OCI-LY3 (cell line): ENCODE data around the gene PIEZO1.

Experiments
- H2AFZ ChIP-seq: fragments of 200-600, 300-600 bp; shearing (Covaris generic); 2 replicates; pipeline ENCODE4 v1.6.0; 2014; ENCODE audit warnings: antibody characterized with exemption, low read depth, low read length
- H3K27ac ChIP-seq: fragments of 200-600, 300-600 bp; sonication (generic); 2 replicates; pipeline ENCODE4 v1.5.1; 2014; ENCODE audit warnings: mild to moderate bottlenecking, low read length, moderate library complexity, mixed read lengths
- H3K27me3 ChIP-seq: fragments of 200-600, 300-600 bp; sonication (generic); 2 replicates; pipeline ENCODE4 v1.6.1; 2014; ENCODE audit warnings: low read depth, low read length, mixed read lengths
- H3K36me3 ChIP-seq: fragments of 200-600, 300-600 bp; sonication (generic); replicated peaks from 2 replicates; pipeline ENCODE3; 2014; ENCODE audit warnings: low read depth, low read length, mixed read lengths
- H3K4me1 ChIP-seq: fragments of 300-600, 200-600 bp; sonication (generic); 2 replicates; pipeline ENCODE4 v1.6.1; 2014; ENCODE audit warnings: low read length, mixed read lengths
- H3K4me2 ChIP-seq: fragments of 200-600, 300-600 bp; sonication (generic); 2 replicates; pipeline ENCODE4 v1.6.1; 2014; ENCODE audit warnings: low read length, mixed read lengths
- H3K4me3 ChIP-seq: fragments of 300-600, 200-600 bp; sonication (generic); 2 replicates; pipeline ENCODE4 v1.5.1; 2014; ENCODE audit warnings: antibody characterized with exemption, mild to moderate bottlenecking, low read length, moderate library complexity
- H3K79me2 ChIP-seq: fragments of 300-600, 200-600 bp; shearing (Covaris generic); 2 replicates; pipeline ENCODE4 v1.6.1; 2014; ENCODE audit warnings: mild to moderate bottlenecking, low read length, mixed read lengths
- H3K9ac ChIP-seq: fragments of 300-600, 200-600 bp; shearing (Covaris generic); 2 replicates; pipeline ENCODE4 v1.6.0; 2014; ENCODE audit warnings: mild to moderate bottlenecking, low read length, moderate library complexity
- H3K9me3 ChIP-seq: fragments of 200-600, 300-600 bp; shearing (Covaris generic); 2 replicates; pipeline ENCODE4 v1.6.1; 2014; ENCODE audit warnings: low read length, mixed read lengths; ENCODE audit not compliant: insufficient read depth
- H4K20me1 ChIP-seq: fragments of 200-600, 300-600 bp; sonication (generic); 2 replicates; pipeline ENCODE4 v1.6.1; 2016; ENCODE audit warnings: low read length, mixed read lengths; ENCODE audit not compliant: insufficient read depth
- CTCF ChIP-seq: fragments of 200-600, 300-600 bp; sonication (generic); IDR thresholded peaks from 2 replicates; pipeline ENCODE4 v1.5.1; 2014; ENCODE audit warnings: antibody characterized with exemption, low read length, low read depth
- EZH2phosphoT487 ChIP-seq: fragments of 200-600 bp; shearing (Covaris generic); IDR thresholded peaks from 2 replicates; pipeline ENCODE4 v1.6.1; 2018; ENCODE audit warnings: antibody characterized with exemption, mixed run types, low read depth

The PIEZO1 gene

GRCh38 chr16:88755745-88756443, 29.1 kb downstream of the PIEZO1 start:
- 0 out of 2 replicates have a peak, but pooled peaks have one; percentile 1 for TF ChIP-seq CTCF
- no peak for TF ChIP-seq EZH2phosphoT487
- Histone ChIP-seq H3K27ac (no peak overlapping the region), H3K4me2 (no peak overlapping the region), H2AFZ (no peak overlapping the region), H3K27me3 (no peaks in the 10 kb centered on the region), H3K79me2 (no peaks in the 10 kb centered on the region), H3K4me1 (peaks cover 22% of the 10 kb centered on the region), H3K4me3 (no peak overlapping the region), H3K9me3 (no peaks in the 10 kb centered on the region), H4K20me1 (no peaks in the 10 kb centered on the region), H3K9ac (no peak overlapping the region), H3K36me3 (no peaks in the 10 kb centered on the region)

- H3K9ac ChIP-seq, result no peak overlapping the region
- no peaks in the 10 kb centered on the region for H4K20me1 ChIP-seq
- peaks cover 21% of the 10 kb centered on the region for H3K4me1 ChIP-seq
- no peak overlapping the region for H3K4me3 ChIP-seq
- H2AFZ ChIP-seq, result no peak overlapping the region
- no peak for TF ChIP-seq EZH2phosphoT487
- TF ChIP-seq CTCF, result peak; percentile 37
- H3K27ac ChIP-seq, result no peak overlapping the region
- no peaks in the 10 kb centered on the region for H3K9me3 ChIP-seq
- no peaks in the 10 kb centered on the region for H3K27me3 ChIP-seq
- H3K36me3 ChIP-seq, result no peaks in the 10 kb centered on the region
- no peaks in the 10 kb centered on the region for H3K79me2 ChIP-seq
- no peak overlapping the region for H3K4me2 ChIP-seq
These were observed 29.9 kb downstream of the PIEZO1 start for GRCh38 chr16:88754912-88755744.

GRCh38 chr16:88754109-88754911, 30.7 kb downstream of the PIEZO1 start:
- Histone ChIP-seq H3K27me3 (no peaks in the 10 kb centered on the region), H3K9me3 (no peaks in the 10 kb centered on the region), H3K4me2 (no peak overlapping the region), H3K79me2 (no peaks in the 10 kb centered on the region), H3K27ac (no peak overlapping the region), H3K4me1 (peaks cover 13% of the 10 kb centered on the region), H3K9ac (no peak overlapping the region), H3K4me3 (no peak overlapping the region), H2AFZ (no peak overlapping the region), H4K20me1 (no peaks in the 10 kb centered on the region), H3K36me3 (no peaks in the 10 kb centered on the region)
- no peak for TF ChIP-seq EZH2phosphoT487
- no peak for TF ChIP-seq CTCF

- Histone ChIP-seq H3K27ac (no peak overlapping the region), H3K4me1 (peaks cover 6% of the 10 kb centered on the region), H4K20me1 (no peaks in the 10 kb centered on the region)
These were observed 31.4 kb downstream of the PIEZO1 start for GRCh38 chr16:88753602-88754001.

More at GRCh38 chr16:88753602-88754001, 31.4 kb downstream of the PIEZO1 start:
- Histone ChIP-seq H3K36me3 (no peaks in the 10 kb centered on the region), H3K4me3 (no peak overlapping the region), H3K79me2 (no peaks in the 10 kb centered on the region), H3K27me3 (no peaks in the 10 kb centered on the region), H3K9ac (no peak overlapping the region), H3K4me2 (no peak overlapping the region), H3K9me3 (no peaks in the 10 kb centered on the region), H2AFZ (no peak overlapping the region)
- no peak for TF ChIP-seq EZH2phosphoT487
- no peak for TF ChIP-seq CTCF
